Endothelial cell of umbilical vein (primary cell): ENCODE results near the gene GALNT14. TPM values are rescaled to one million over a fixed set of nuclear protein-coding genes. Genes with fewer than 3 reads are reported as not detected.

Experiments
- BruUV-seq: library from RNA; stranded (reverse); fragments of 400-500 nt; replicated peaks from 2 replicates; lab custom pipeline; 2021; lab: Mats Ljungman, UMichigan
- CTCF ChIA-PET: fragments of 300-600, 350-600 bp; sonication (Branson Sonifier 250); formaldehyde crosslinking; loops from one replicate; lab custom pipeline; 2021; ENCODE audit warnings: antibody characterized with exemption, inconsistent platforms; lab: Charles Lee
- POLR2A ChIA-PET: fragments of 300-600, 350-600 bp; sonication (Branson Sonifier 250); formaldehyde crosslinking; loops from one replicate; lab custom pipeline; 2021; ENCODE audit warnings: antibody characterized with exemption, inconsistent platforms; lab: Charles Lee
- DNase-seq: peaks from one replicate; pipeline ENCODE4 v3.0.0-alpha.2; 2011; ENCODE audit warnings: low read depth, low spot score
- FAIRE-seq: peaks from 2 replicates; lab custom pipeline; 2011; peaks lifted over from hg19 to GRCh38; lab: Jason Lieb, UNC
- H2AFZ ChIP-seq: 2 replicates; pipeline ENCODE4 v1.6.0; 2012; ENCODE audit warnings: low read depth, low read length, control low read depth, inconsistent platforms
- H3K27ac ChIP-seq: 2 replicates; pipeline ENCODE4 v1.5.1; 2011; ENCODE audit warnings: low read depth, mild to moderate bottlenecking, control low read depth, low read length, moderate library complexity; ENCODE audit not compliant: insufficient read depth
- H3K27me3 ChIP-seq, 2 experiments: 2 replicates each; pipeline versions ENCODE4 v1.6.0 to v1.6.1; 2011; ENCODE audit warnings: low read length in 2 of 2, mixed read lengths in 1 of 2; ENCODE audit not compliant: control insufficient read depth in 2 of 2, insufficient read depth in 2 of 2
- H3K36me3 ChIP-seq, 2 experiments: 2 replicates in 1 of 2; 3 replicates in 1 of 2; pipeline ENCODE4 v1.5.1; 2011; ENCODE audit warnings: low read length in 2 of 2, mild to moderate bottlenecking in 1 of 2, moderate library complexity in 1 of 2; ENCODE audit not compliant: control insufficient read depth in 2 of 2, insufficient read depth in 2 of 2; ENCODE audit errors: extremely low read depth in 1 of 2
- H3K4me1 ChIP-seq: 3 replicates; pipeline ENCODE4 v1.5.1; 2011; ENCODE audit warnings: mild to moderate bottlenecking, low read length; ENCODE audit not compliant: control insufficient read depth, insufficient read depth; ENCODE audit errors: extremely low read depth
- H3K4me2 ChIP-seq: 2 replicates; pipeline ENCODE4 v1.6.1; 2011; ENCODE audit warnings: low read length, control low read depth, mixed read lengths; ENCODE audit not compliant: insufficient read depth
- H3K4me3 ChIP-seq, 3 experiments: fragments of 200-600 bp in 1 of 3; sonication (generic), shearing (Covaris generic) in 1 of 3; replicated peaks in 1 of 3; 2 replicates each; pipeline ENCODE4 v1.5.1; 2011 to 2016; ENCODE audit warnings: control low read depth in 3 of 3, low read length in 3 of 3, mild to moderate bottlenecking in 2 of 3, inconsistent platforms in 1 of 3, low read depth in 1 of 3, moderate library complexity in 1 of 3; ENCODE audit not compliant: insufficient read depth in 1 of 3
- H3K79me2 ChIP-seq: 2 replicates; pipeline ENCODE4 v1.6.0; 2012; ENCODE audit warnings: low read length, inconsistent platforms; ENCODE audit not compliant: control insufficient read depth, insufficient read depth
- H3K9ac ChIP-seq: replicated peaks from 2 replicates; pipeline ENCODE3; 2011; ENCODE audit warnings: low read length, control low read depth; ENCODE audit not compliant: insufficient read depth; ENCODE audit errors: extremely low read depth
- H3K9me1 ChIP-seq: replicated peaks from 3 replicates; pipeline ENCODE4 v1.6.0; 2011; ENCODE audit warnings: mild to moderate bottlenecking, low read length; ENCODE audit not compliant: control insufficient read depth, insufficient read depth; ENCODE audit errors: extremely low read depth
- H3K9me3 ChIP-seq: replicated peaks from 2 replicates; pipeline ENCODE4 v1.5.1; 2012; ENCODE audit warnings: low read length, inconsistent platforms; ENCODE audit not compliant: control insufficient read depth, insufficient read depth
- H4K20me1 ChIP-seq: replicated peaks from 2 replicates; pipeline ENCODE3; 2011; ENCODE audit warnings: mild to moderate bottlenecking, low read length; ENCODE audit not compliant: control insufficient read depth, insufficient read depth; ENCODE audit errors: extremely low read depth
- CTCF ChIP-seq, 2 donors: IDR thresholded peaks; 1 replicate in 1 of 2; 2 replicates in 1 of 2; pipeline ENCODE4 v1.5.1; 2011; ENCODE audit warnings: low read length in 2 of 2, mild to moderate bottlenecking in 2 of 2, moderate library complexity in 2 of 2, control low read depth in 1 of 2, inconsistent platforms in 1 of 2, low read depth in 1 of 2; ENCODE audit not compliant: insufficient read depth in 1 of 2; ENCODE audit errors: extremely low read depth in 1 of 2
- EZH2 ChIP-seq: IDR thresholded peaks from 2 replicates; pipeline ENCODE4 v1.6.1; 2012; ENCODE audit warnings: borderline replicate concordance, low read depth, mild to moderate bottlenecking, moderate library complexity, low read length, inconsistent platforms; ENCODE audit not compliant: severe bottlenecking
- FOS ChIP-seq: IDR thresholded peaks from 2 replicates; pipeline ENCODE4 v1.6.1; 2011; ENCODE audit warnings: mild to moderate bottlenecking, low read length, moderate library complexity, borderline replicate concordance; ENCODE audit not compliant: insufficient read depth
- GATA2 ChIP-seq: IDR thresholded peaks from 2 replicates; pipeline ENCODE4 v1.7.0; 2011; ENCODE audit warnings: low read depth, mild to moderate bottlenecking, moderate library complexity, mixed read lengths, low read length; ENCODE audit not compliant: insufficient read length, insufficient read depth
- JUN ChIP-seq: IDR thresholded peaks from 2 replicates; pipeline ENCODE4 v1.6.1; 2011; ENCODE audit warnings: borderline replicate concordance, low read depth; ENCODE audit not compliant: insufficient read length, insufficient read depth
- MYC ChIP-seq: IDR thresholded peaks from one replicate; pipeline ENCODE4 v1.6.1; 2011; ENCODE audit warnings: mild to moderate bottlenecking, low read depth, low read length
- POLR2A ChIP-seq: IDR thresholded peaks from 2 replicates; pipeline ENCODE4 v1.6.1; 2012; ENCODE audit warnings: low read depth, mild to moderate bottlenecking, control low read depth, low read length
- POLR2AphosphoS5 ChIP-seq: IDR thresholded peaks from 2 replicates; pipeline ENCODE4 v1.6.1; 2012; ENCODE audit warnings: low read depth, mild to moderate bottlenecking, control low read depth, low read length, moderate library complexity; ENCODE audit not compliant: insufficient read depth
- dilution Hi-C: fragments of 300-500 bp; cut with MboI; formaldehyde crosslinking; loops from one replicate; pipeline ENCODE4 v1.15.0; 2019; ENCODE audit warnings: low sequenced_read_pairs; ENCODE audit not compliant: extremely low pct_ligation_motif_present
- intact Hi-C: fragments of 100-400 bp; cut with micrococcal nuclease; formaldehyde crosslinking; loops from one replicate; pipeline ENCODE4 v1.10.0; 2022
- polyA plus RNA-seq, 4 experiments: library from polyadenylated mRNA; depleted of rRNA in 3 of 4; stranded (reverse) in 3 of 4; unstranded in 1 of 4; fragments of >200 nt; gene quantifications; 2 replicates each; pipeline versions ENCODE4 v1.2.1 to v1.2.3, GENCODE V29; 2011 to 2012; ENCODE audit warnings: missing spikeins in 1 of 4
- total RNA-seq: library from RNA; stranded (reverse); gene quantifications from 2 replicates; pipeline ENCODE4 v1.2.3, GENCODE V29; 2021
- TF ChIP-seq, protein P1 (sequence below): IDR thresholded peaks from 2 replicates; pipeline ENCODE4 v1.6.1; 2011; ENCODE audit not compliant: insufficient read depth, insufficient read length

The GALNT14 gene
- total and polyA plus RNA-seq, 2 donors (not counting 3 experiments of a cell fraction or from before 2014, with no cell fraction given) = 0.04 to 0.40 TPM

DNA sequence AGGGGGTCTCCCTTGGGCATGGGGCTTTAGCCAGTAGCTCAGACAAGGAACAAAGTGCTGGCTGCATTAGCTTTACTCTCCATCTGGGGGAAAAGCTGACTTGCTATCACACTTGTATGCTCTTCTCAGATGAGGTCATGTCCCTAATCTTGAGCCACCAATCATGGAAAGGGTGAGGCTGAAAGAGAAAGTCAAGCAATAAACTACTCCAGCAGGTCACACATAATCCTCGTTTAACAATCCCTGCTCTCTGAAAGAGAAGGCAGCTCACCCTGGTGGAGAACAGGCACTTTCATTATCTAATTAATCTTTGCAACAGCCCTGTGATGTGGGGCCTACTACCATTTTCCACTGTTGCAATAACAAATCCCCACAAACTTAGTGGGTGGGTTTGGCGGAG lies 201.3 kb downstream of the GALNT14 start:
- no TSS peak for BruUV-seq
- TF ChIP-seq POLR2A = no peak
- TF ChIP-seq FOS = no peak
- no peak for TF ChIP-seq JUN
- no peak for TF ChIP-seq EZH2
- TF ChIP-seq POLR2AphosphoS5 = no peak
- no peak for TF ChIP-seq GATA2
- TF ChIP-seq, protein P1, sequence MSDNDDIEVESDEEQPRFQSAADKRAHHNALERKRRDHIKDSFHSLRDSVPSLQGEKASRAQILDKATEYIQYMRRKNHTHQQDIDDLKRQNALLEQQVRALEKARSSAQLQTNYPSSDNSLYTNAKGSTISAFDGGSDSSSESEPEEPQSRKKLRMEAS = no peak
- intact Hi-C loops = no loop called here
- H3K79me2 ChIP-seq = no peaks in the 10 kb centered on the region
- H3K27ac ChIP-seq = no peak overlapping the region
- H3K4me3 ChIP-seq = no peak overlapping the region
- no peaks in the 10 kb centered on the region for H3K9me3 ChIP-seq
- H3K9ac ChIP-seq = no peak overlapping the region
- ChIA-PET POLR2A (no interaction called here), CTCF (no interaction called here)
- H2AFZ ChIP-seq = no peak overlapping the region
- no peaks in the 10 kb centered on the region for H3K27me3 ChIP-seq
- no peaks in the 10 kb centered on the region for H3K36me3 ChIP-seq
- dilution Hi-C loops = no loop called here
- H4K20me1 ChIP-seq = no peaks in the 10 kb centered on the region
- H3K4me2 ChIP-seq = no peak overlapping the region
- FAIRE-seq (no peak), DNase-seq (no peak)
- H3K9me1 ChIP-seq = no peaks in the 10 kb centered on the region
- H3K4me1 ChIP-seq = no peaks in the 10 kb centered on the region

DNA sequence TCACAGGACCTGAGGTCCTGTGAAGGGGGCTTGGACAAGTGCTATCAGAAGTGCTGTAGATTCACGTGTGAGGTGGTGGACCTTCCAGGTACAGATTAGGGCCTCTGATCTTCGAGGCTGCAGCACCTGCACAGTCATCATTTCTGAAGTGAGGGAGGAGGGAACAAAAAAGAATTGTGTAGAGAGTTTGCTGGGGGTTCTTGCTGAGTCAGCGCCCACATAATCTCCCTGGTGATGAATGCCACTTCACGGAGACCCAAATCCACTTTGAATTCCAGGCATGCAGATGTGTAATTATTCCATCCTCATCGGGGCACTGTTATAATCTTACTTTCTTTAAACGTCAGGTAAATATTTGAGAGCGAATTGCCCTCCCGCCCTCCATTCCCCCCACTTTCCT lies 202.4 kb downstream of the GALNT14 start:
- ChIA-PET CTCF (no interaction called here), POLR2A (no interaction called here)
- H3K4me3 ChIP-seq = no peak overlapping the region
- no peak for TF ChIP-seq MYC
- no peak for TF ChIP-seq FOS
- no peak for TF ChIP-seq POLR2A
- no peak for TF ChIP-seq JUN
- TF ChIP-seq EZH2 = no peak
- no peak for TF ChIP-seq POLR2AphosphoS5
- TF ChIP-seq, protein P1 = no peak
- no peak for TF ChIP-seq GATA2
- no peak for TF ChIP-seq CTCF (IDR thresholded peaks at IDR 0.05; ENCODE audit: extremely low read depth in 1 of 2, insufficient read depth in 1 of 2, low read depth in 1 of 2, low read length in 2 of 2)
- intact Hi-C loops (no loop called here), dilution Hi-C loops (no loop called here)
- H2AFZ ChIP-seq = no peak overlapping the region
- no peaks in the 10 kb centered on the region for H3K79me2 ChIP-seq
- H3K4me2 ChIP-seq = no peak overlapping the region
- FAIRE-seq (no peak), DNase-seq (no peak)
- no TSS peak for BruUV-seq
- H3K36me3 ChIP-seq = no peaks in the 10 kb centered on the region
- H4K20me1 ChIP-seq = no peaks in the 10 kb centered on the region
- H3K9me3 ChIP-seq = no peaks in the 10 kb centered on the region
- H3K27me3 ChIP-seq = no peaks in the 10 kb centered on the region
- no peaks in the 10 kb centered on the region for H3K4me1 ChIP-seq
- no peak overlapping the region for H3K27ac ChIP-seq
- H3K9me1 ChIP-seq = no peaks in the 10 kb centered on the region
- no peak overlapping the region for H3K9ac ChIP-seq
